Skeletal muscle tissue (tissue), 4 donors: Measurements from ENCODE around the gene MAPK8IP2. TPM values are rescaled to one million over a fixed set of nuclear protein-coding genes. Genes with fewer than 3 reads are reported as not detected.

ENCODE experiments used
- H3K27ac ChIP-seq: one replicate; pipeline ENCODE4 v1.7.0; 2013; ENCODE audit warnings: mild to moderate bottlenecking, low read depth, low read length, inconsistent platforms
- H3K27me3 ChIP-seq, 3 donors: one replicate each; pipeline ENCODE4 v1.7.0; 2013; ENCODE audit warnings: low read length in 3 of 3; ENCODE audit not compliant: control insufficient read depth in 3 of 3, insufficient read depth in 3 of 3
- H3K36me3 ChIP-seq, 3 donors: one replicate each; pipeline ENCODE4 v1.7.0; 2013; ENCODE audit warnings: low read length in 3 of 3; ENCODE audit not compliant: control insufficient read depth in 3 of 3, insufficient read depth in 3 of 3
- H3K4me1 ChIP-seq, 3 donors: one replicate each; pipeline ENCODE4 v1.7.0; 2013; ENCODE audit warnings: low read length in 3 of 3, mild to moderate bottlenecking in 3 of 3; ENCODE audit not compliant: control insufficient read depth in 3 of 3, insufficient read depth in 3 of 3
- H3K4me3 ChIP-seq, 3 donors: one replicate each; pipeline ENCODE4 v1.7.0; 2013; ENCODE audit warnings: low read length in 3 of 3
- H3K9ac ChIP-seq, 3 donors: one replicate each; pipeline ENCODE4 v1.7.0; 2013; ENCODE audit warnings: low read length in 3 of 3, mild to moderate bottlenecking in 3 of 3, moderate library complexity in 2 of 3, low read depth in 1 of 3
- H3K9me3 ChIP-seq, 3 donors: one replicate each; pipeline ENCODE4 v1.7.0; 2013; ENCODE audit warnings: low read length in 3 of 3; ENCODE audit not compliant: control insufficient read depth in 3 of 3
- total RNA-seq: library from RNA; depleted of rRNA; stranded (reverse); fragments of >200 nt; gene quantifications from one replicate; pipeline ENCODE4 v1.2.3, GENCODE V29; 2014
- donor health status: Osteomylitis.

MAPK8IP2 gene
- total RNA-seq, 1 donor from 2014 or later = 0.52 TPM

DNA sequence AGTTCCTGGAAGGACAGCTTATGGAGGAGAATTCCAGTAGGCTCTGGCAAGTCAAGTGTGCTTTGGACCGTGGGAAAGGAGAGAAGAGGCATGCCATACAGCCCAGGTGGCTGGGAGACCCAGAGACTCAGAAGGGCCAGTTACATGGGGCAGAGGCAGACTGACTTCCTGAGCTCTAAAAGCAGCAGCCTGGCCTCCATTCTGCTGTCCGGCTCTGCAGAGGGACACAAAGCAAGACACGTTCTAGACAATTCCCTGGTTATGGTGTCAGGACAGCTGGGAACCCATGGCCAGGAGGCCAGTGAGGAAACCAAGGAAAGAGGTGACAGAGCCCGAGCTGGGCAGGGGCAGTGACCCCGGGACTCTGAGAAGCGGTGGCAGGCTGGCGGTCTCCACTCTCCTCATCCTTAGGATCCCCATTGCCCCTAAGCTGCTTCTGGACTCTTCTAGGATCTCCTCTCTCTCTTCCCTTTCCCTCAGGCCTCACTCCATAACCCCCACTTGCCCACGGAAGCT is 25.1 kb upstream of the MAPK8IP2 start:
- H3K4me1 ChIP-seq = peaks cover 36 to 75% (median 59%) of the 10 kb centered on the region in 3 donors
- H3K36me3 ChIP-seq = peaks cover 56 to 74% (median 66%) of the 10 kb centered on the region in 3 donors

GRCh38 chr22:50576070-50576469 is 24.5 kb upstream of the MAPK8IP2 start:
- H3K9me3 ChIP-seq = no peaks in the 10 kb centered on the region
- H3K4me1 ChIP-seq = peaks cover 33 to 70% (median 57%) of the 10 kb centered on the region in 3 donors
- no peaks in the 10 kb centered on the region for H3K27me3 ChIP-seq
- peaks cover 53 to 72% (median 60%) of the 10 kb centered on the region in 3 donors for H3K36me3 ChIP-seq
- H3K9ac ChIP-seq = peak overlapping the region in 1 of 3 donors; percentile 90
- no peak overlapping the region for H3K27ac ChIP-seq
- no peak overlapping the region for H3K4me3 ChIP-seq

More for the DNA sequence above, 25.1 kb upstream of the MAPK8IP2 start:
- no peak overlapping the region for H3K27ac ChIP-seq
- no peak overlapping the region for H3K4me3 ChIP-seq
- H3K9me3 ChIP-seq = no peaks in the 10 kb centered on the region
- H3K27me3 ChIP-seq = no peaks in the 10 kb centered on the region
- H3K9ac ChIP-seq = peak overlapping the region in 1 of 3 donors; percentile 90

DNA sequence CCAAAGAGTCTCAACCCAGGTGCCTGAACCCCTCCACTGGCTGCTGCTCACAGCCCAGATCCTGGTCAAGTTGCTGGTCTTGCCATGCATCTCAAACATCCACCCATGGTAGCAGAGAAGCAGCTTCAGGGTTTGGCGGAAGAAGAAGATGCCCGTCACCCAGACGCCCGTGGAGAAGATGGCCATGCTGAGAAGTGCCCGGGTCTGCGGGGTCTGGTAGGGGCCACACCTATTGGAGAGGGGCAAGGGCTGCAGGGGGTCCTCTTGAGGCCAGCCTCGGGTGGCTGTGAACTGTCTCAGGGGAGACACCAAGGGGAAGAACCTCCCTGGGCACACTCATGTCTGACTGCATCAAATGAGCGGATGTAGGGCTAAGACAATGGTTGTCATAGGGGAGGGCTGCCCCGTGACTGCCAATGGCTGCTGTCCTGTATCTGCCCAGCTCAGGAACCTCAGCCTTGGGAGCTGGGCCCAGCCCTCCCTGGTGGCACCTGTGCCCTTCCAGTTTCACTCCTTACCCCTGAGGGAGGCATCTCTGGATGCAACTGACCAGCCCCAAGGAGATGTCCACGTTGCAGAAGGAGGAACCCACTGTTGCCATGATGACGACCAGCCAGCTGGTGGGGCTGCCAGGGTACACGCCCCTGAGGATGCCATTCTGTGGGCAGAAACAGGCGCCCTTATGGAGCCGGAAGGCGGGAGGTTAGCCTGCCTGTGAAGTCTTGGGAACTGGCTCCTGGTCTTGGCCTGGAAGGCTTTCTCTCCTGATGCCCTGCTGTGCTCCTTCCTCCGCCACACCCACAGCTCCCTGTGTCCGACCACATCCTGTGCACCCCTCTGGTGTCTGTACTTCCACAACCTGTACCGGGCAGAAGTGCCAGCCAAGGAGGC is 23.5 kb upstream of the MAPK8IP2 start:
- H3K36me3 ChIP-seq = peaks cover 48 to 66% (median 50%) of the 10 kb centered on the region in 3 donors

DNA sequence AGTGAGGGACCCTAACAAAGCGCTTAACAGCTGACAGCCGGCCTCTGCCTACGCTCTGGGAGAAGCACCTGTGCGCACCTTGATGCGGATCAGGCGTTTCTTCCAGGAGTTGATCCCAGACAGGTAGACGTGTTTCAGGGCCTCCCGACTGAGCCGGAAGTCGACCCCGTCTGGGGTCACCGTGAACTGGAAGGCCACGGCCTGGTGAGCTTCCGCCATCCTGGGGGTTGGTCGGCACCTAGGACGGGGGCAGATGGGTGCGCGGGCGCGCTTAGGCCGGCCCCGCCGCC is 23.0 kb upstream of the MAPK8IP2 start:
- Histone ChIP-seq H3K9ac (peak overlapping the region; percentile 57 to 90 (median 84)), H3K4me1 (peaks cover 34 to 65% (median 57%) of the 10 kb centered on the region in 3 donors), H3K36me3 (peaks cover 44 to 60% (median 46%) of the 10 kb centered on the region in 3 donors), H3K9me3 (no peaks in the 10 kb centered on the region), H3K27me3 (no peaks in the 10 kb centered on the region), H3K27ac (peak overlapping the region; percentile 96), H3K4me3 (peak overlapping the region; percentile 54 to 87 (median 68))

More for the DNA sequence above, 23.5 kb upstream of the MAPK8IP2 start:
- Histone ChIP-seq H3K27ac (peak overlapping the region; percentile 96), H3K4me3 (peak overlapping the region; percentile 54 to 87 (median 68)), H3K9me3 (no peaks in the 10 kb centered on the region), H3K9ac (peak overlapping the region; percentile 57 to 90 (median 84)), H3K4me1 (peaks cover 34 to 70% (median 57%) of the 10 kb centered on the region in 3 donors), H3K27me3 (no peaks in the 10 kb centered on the region)

- peak within 1 kb of the TSS; percentile 60 to 90 (median 84) for H3K9ac ChIP-seq
- peaks cover 34 to 62% (median 58%) of the 10 kb centered on the region in 3 donors for H3K4me1 ChIP-seq
- H3K36me3 ChIP-seq = peaks cover 40 to 55% (median 46%) of the 10 kb centered on the region in 3 donors
- H3K9me3 ChIP-seq = no peaks in the 10 kb centered on the region
- no peaks in the 10 kb centered on the region for H3K27me3 ChIP-seq
- peak within 1 kb of the TSS; percentile 54 to 87 (median 68) for H3K4me3 ChIP-seq
- peak within 1 kb of the TSS; percentile 96 for H3K27ac ChIP-seq
Observed at GRCh38 chr22:50577987-50578775, 22.4 kb upstream of the MAPK8IP2 start, which contains the start of gene CPT1B. TSS of gene CPT1B (minus strand) at chr22:50578427. CDS start at chr22:50577915, 512 bp downstream.

- Histone ChIP-seq H3K27me3 (no peaks in the 10 kb centered on the region), H3K9me3 (no peaks in the 10 kb centered on the region), H3K9ac (peak overlapping the region; percentile 60 to 90 (median 84)), H3K4me3 (peak overlapping the region; percentile 35 to 68 (median 43)), H3K27ac (peak overlapping the region; percentile 96), H3K36me3 (peaks cover 34 to 48% (median 40%) of the 10 kb centered on the region in 3 donors), H3K4me1 (peaks cover 40 to 64% (median 64%) of the 10 kb centered on the region in 3 donors)
Observed at GRCh38 chr22:50578776-50579310, 21.8 kb upstream of the MAPK8IP2 start.

DNA sequence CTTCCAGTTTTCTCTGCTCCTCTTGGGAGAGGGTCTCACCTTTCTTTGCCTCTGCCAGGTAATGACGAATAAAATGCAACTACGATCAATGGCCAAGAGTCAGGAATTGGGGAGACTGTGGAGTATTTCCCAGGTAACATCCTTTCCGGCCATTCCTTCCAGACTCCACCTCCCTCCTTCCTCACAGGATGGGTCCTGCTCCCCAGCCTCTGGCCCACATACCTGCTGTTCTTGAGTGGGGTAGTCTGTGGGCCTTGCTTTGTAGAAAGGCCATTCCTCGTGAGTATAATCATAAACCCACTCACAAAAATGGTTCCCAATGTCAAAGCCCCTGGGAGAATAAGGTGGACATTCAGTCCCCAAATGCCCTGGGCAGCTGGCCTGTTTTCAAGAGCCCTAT is 20.8 kb upstream of the MAPK8IP2 start:
- H3K9me3 ChIP-seq = no peaks in the 10 kb centered on the region
- H3K9ac ChIP-seq = peak overlapping the region in 2 of 3 donors; percentile 60 to 90
- peaks cover 41 to 66% (median 62%) of the 10 kb centered on the region in 3 donors for H3K4me1 ChIP-seq
- peak overlapping the region; percentile 96 for H3K27ac ChIP-seq
- no peaks in the 10 kb centered on the region for H3K27me3 ChIP-seq
- H3K4me3 ChIP-seq = no peak overlapping the region
- H3K36me3 ChIP-seq = peaks cover 25 to 39% (median 37%) of the 10 kb centered on the region in 3 donors

GRCh38 chr22:50581031-50581949 is 19.3 kb upstream of the MAPK8IP2 start:
- Histone ChIP-seq H3K9me3 (no peaks in the 10 kb centered on the region), H3K4me3 (peak overlapping the region; percentile 83 to 94 (median 92)), H3K36me3 (peaks cover 13 to 28% (median 27%) of the 10 kb centered on the region in 3 donors), H3K27ac (peak overlapping the region; percentile 98), H3K27me3 (no peaks in the 10 kb centered on the region), H3K4me1 (peaks cover 41 to 59% (median 53%) of the 10 kb centered on the region in 3 donors), H3K9ac (peak overlapping the region; percentile 94 to 98 (median 95))
